Breast epithelium (tissue), 3 donors: ENCODE measurements around the gene CTRL.

Experiments
- POLR2A ChIP-seq: fragments of 450-650 bp; IDR thresholded peaks from one replicate; pipeline ENCODE4 v1.6.1; 2016; ENCODE audit warnings: antibody characterized with exemption, mild to moderate bottlenecking, moderate library complexity
- POLR2AphosphoS5 ChIP-seq, 3 donors: sonication (generic); formaldehyde crosslinking; IDR thresholded peaks; one replicate each; pipeline ENCODE4 v1.6.1; 2017; ENCODE audit warnings: antibody characterized with exemption in 3 of 3
- TF ChIP-seq, protein P1 (sequence below), 3 donors: fragments of 450-650 bp; IDR thresholded peaks; one replicate each; pipeline ENCODE4 v1.5.1; 2016 to 2017; ENCODE audit warnings: antibody characterized with exemption in 3 of 3, mild to moderate bottlenecking in 3 of 3, moderate library complexity in 3 of 3

DNA sequence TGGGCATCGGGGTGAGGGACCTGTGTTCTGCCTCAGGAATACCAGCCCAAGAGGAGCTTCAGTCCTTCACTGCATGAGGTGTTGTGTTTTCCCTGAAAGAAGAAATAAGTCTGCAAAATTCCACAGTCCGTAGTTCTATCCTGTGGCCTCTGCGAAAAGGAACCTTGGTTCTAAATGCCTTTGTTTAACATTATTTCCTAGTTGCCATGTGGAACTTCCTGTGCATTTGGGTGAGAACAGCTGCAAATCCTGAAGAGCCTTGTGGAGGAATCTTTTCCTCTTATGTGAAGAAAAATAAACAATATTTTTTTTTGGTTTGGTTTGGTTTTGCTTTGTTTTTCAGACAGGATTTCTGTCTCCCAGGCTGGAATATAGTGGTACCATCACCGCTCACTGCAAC is 28.8 kb downstream of the CTRL start:
- TF ChIP-seq, protein P1, sequence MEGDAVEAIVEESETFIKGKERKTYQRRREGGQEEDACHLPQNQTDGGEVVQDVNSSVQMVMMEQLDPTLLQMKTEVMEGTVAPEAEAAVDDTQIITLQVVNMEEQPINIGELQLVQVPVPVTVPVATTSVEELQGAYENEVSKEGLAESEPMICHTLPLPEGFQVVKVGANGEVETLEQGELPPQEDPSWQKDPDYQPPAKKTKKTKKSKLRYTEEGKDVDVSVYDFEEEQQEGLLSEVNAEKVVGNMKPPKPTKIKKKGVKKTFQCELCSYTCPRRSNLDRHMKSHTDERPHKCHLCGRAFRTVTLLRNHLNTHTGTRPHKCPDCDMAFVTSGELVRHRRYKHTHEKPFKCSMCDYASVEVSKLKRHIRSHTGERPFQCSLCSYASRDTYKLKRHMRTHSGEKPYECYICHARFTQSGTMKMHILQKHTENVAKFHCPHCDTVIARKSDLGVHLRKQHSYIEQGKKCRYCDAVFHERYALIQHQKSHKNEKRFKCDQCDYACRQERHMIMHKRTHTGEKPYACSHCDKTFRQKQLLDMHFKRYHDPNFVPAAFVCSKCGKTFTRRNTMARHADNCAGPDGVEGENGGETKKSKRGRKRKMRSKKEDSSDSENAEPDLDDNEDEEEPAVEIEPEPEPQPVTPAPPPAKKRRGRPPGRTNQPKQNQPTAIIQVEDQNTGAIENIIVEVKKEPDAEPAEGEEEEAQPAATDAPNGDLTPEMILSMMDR (IDR thresholded peaks at IDR 0.05) = no peak
- TF ChIP-seq POLR2AphosphoS5 (IDR thresholded peaks at IDR 0.05) (no peak), POLR2A (no peak)
